IPS-18c (cell line): ENCODE results near the gene APOBEC3F.
"Not testable (repeated sequence)": the region's sequence is repeated elsewhere in the genome, so short reads cannot be mapped to it uniquely, and the experiment has no call there.

Experiments used
- H3K4me3 ChIP-seq: 2 replicates; pipeline ENCODE4 v1.7.0; 2013; ENCODE audit warnings: low read depth, mild to moderate bottlenecking, low read length, moderate library complexity; ENCODE audit not compliant: insufficient read depth
- H3K9me3 ChIP-seq: one replicate; pipeline ENCODE4 v1.6.1; 2013; ENCODE audit warnings: mild to moderate bottlenecking, low read length, moderate library complexity; ENCODE audit not compliant: control insufficient read depth, insufficient read depth

Gene APOBEC3F

DNA sequence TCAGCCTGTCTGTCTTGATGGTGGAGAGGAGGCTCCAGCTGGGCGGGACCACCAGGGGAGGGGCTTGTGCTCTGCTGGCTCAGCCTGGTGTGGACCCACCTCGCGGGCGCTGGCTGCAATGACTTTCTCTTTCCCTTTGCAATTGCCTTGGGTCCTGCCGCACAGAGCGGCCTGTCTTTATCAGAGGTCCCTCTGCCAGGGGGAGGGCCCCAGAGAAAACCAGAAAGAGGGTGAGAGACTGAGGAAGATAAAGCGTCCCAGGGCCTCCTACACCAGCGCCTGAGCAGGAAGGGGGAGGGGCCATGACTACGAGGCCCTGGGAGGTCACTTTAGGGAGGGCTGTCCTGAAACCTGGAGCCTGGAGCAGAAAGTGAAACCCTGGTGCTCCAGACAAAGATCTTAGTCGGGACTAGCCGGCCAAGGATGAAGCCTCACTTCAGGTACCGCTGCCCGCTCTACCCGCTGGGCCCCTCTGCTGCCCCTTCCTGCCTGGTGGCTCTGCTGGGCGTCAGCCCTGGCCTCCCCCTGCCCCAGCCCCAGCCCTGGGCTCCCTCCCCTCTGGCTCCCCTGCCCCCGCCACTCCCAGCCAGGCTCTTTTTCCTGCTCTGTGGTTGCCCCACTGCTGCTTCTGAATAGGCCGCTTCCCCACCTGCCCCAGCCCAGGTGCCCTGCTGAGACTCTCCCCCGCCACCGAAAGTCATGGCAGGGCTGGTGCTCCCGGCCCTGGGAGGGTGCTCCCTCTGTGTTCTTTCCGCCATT lies at the start of gene APOBEC3F:
Gene APOBEC3F (plus strand): TSS at position 327 of the 759 bp plus-strand sequence. CDS start 97 bp downstream, at position 424.
- peak within 1 kb of the TSS; percentile 38; the same call in 1 of the 2 replicates for H3K4me3 ChIP-seq
- not testable (repeated sequence) for H3K9me3 ChIP-seq

- H3K4me3 ChIP-seq, H3K9me3 ChIP-seq: not testable (repeated sequence)
These were observed 47.7 kb upstream of the APOBEC3F start for GRCh38 chr22:38992871-38993371.

- no peaks in the 10 kb centered on the region for H3K9me3 ChIP-seq
- no peak overlapping the region for H3K4me3 ChIP-seq
These were observed 44.6 kb upstream of the APOBEC3F start for GRCh38 chr22:38996105-38996504.

DNA sequence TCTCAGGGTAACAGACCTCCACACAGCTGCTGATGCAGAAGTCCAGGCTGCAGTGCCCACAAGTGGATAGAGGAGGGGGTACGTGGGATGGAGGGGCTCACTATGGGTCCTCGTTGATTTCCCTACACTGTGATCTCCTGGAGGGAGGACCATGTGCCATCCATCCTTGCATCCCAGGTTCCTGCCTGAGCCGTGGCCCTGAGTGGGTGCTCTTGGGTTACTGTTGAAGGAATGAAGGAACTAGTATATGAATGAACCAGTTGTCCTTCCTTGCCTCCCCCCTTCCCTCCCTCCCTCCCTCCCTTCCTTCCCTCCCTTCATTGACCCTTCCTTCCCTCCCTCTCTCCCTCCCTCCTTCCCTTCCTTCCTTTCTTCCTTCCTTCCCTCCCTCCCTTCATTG lies 43.1 kb upstream of the APOBEC3F start:
- H3K9me3 ChIP-seq = no peaks in the 10 kb centered on the region

GRCh38 chr22:39003165-39003638 lies 37.5 kb upstream of the APOBEC3F start:
- Histone ChIP-seq H3K4me3 (no peak overlapping the region; the same call in 1 of the 2 replicates), H3K9me3 (no peaks in the 10 kb centered on the region)

More for the DNA sequence above, 43.1 kb upstream of the APOBEC3F start:
- no peak overlapping the region; the same call in 1 of the 2 replicates for H3K4me3 ChIP-seq

GRCh38 chr22:39007177-39007576 lies 33.5 kb upstream of the APOBEC3F start:
- no peak overlapping the region for H3K4me3 ChIP-seq
- H3K9me3 ChIP-seq = no peaks in the 10 kb centered on the region

- H3K9me3 ChIP-seq, H3K4me3 ChIP-seq: not testable (repeated sequence)
These were observed 32.3 kb upstream of the APOBEC3F start for GRCh38 chr22:39008271-39008850.

DNA sequence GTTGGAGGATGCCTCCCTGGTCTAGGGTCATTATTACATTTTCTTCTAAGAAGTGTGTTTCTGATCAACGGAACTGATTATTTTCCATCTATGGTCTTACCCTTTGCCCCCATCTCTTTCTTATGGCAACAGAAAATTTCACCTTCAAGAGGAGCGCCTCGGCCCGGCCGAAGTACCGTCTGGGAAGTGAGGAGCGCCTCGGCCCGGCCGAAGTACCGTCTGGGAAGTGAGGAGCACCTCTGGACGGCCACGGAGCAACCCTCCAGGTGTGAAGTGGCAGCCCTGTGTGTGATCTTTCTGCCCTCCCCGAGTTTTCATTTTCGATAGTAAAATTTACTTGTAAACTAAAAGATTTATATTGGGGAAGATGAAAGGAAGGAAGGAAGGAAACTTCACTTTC lies 29.7 kb upstream of the APOBEC3F start:
- no peak overlapping the region for H3K4me3 ChIP-seq
- no peaks in the 10 kb centered on the region for H3K9me3 ChIP-seq

GRCh38 chr22:39012533-39013511 lies 27.8 kb upstream of the APOBEC3F start:
- H3K4me3 ChIP-seq = no peak overlapping the region
- no peaks in the 10 kb centered on the region for H3K9me3 ChIP-seq

- H3K4me3 ChIP-seq = peak overlapping the region; percentile 11; the same call in 1 of the 2 replicates
- H3K9me3 ChIP-seq = not testable (repeated sequence)
These were observed 27.1 kb upstream of the APOBEC3F start for GRCh38 chr22:39013561-39013941.

DNA sequence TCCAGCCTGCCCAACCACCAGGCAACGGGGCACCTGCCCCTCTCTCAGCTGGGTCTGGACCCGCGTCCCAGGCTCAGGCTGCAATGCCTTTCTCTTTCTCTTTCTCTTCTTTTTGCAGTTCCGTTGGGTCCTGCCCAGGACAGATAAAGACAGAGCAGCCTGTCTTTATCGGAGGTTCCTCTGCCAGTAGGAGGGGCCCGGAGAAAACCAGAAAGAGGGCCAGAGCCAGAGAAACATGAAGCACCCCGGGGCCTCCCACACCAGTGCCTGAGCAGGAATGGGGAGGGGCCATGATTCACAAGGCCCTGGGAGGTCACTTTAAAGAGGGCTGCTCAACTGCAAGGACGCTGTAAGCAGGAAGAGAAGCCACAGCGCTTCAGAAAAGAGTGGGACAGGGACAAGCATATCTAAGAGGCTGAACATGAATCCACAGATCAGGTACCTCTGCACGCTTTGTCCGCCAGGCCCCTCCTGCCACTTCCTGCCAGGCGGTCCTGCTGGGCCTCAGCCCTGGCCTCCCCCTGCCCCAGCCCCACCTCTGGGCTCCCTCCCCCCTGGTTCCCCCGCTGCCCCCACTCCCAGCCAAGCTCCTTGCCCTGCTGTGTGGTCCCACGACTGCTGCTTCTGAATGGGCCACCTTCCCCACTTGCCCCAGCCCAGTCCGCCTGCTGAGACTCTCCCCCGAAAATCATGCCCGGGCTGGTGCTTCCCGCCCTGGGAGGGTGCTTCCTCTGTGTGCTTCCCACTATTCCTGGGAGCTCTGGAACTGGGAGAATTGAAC lies 26.5 kb upstream of the APOBEC3F start, which contains the start of gene APOBEC3C:
Gene APOBEC3C (plus strand): TSS at position 316 of the 781 bp plus-strand sequence. CDS start 106 bp downstream, at position 422.
- Histone ChIP-seq H3K9me3 (no peaks in the 10 kb centered on the region), H3K4me3 (peak within 1 kb of the TSS; percentile 20)

- peak overlapping the region; percentile 20; the same call in 1 of the 2 replicates for H3K4me3 ChIP-seq
- H3K9me3 ChIP-seq = not testable (repeated sequence)
These were observed 25.9 kb upstream of the APOBEC3F start for GRCh38 chr22:39014723-39015121.

- H3K9me3 ChIP-seq = no peaks in the 10 kb centered on the region
- H3K4me3 ChIP-seq = no peak overlapping the region; the same call in 1 of the 2 replicates
These were observed 24.1 kb upstream of the APOBEC3F start for GRCh38 chr22:39016592-39016991.

DNA sequence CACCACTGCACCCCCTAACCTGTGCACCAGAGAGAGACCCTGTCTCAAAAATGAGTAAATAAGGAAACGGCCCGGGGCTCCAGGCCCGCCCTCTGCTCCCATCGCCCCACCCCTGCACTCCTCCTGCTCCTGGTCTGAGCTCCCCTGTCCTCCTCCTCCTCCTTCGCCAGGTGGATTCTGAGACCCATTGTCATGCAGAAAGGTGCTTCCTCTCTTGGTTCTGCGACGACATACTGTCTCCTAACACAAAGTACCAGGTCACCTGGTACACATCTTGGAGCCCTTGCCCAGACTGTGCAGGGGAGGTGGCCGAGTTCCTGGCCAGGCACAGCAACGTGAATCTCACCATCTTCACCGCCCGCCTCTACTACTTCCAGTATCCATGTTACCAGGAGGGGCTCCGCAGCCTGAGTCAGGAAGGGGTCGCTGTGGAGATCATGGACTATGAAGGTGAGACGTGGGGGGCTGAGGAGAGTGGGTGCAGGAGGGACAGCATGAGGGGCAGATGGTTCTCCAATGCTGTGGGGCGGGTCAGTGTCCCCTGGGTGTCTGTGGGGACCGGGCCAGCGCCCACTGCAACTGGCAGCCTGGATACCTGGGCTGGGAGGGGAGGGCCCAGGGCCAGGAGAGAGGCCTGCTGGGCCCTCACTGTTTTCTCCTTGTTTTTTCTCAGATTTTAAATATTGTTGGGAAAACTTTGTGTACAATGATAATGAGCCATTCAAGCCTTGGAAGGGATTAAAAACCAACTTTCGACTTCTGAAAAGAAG lies 22.9 kb upstream of the APOBEC3F start:
- Histone ChIP-seq H3K9me3 (no peaks in the 10 kb centered on the region), H3K4me3 (peak overlapping the region; percentile 40)

GRCh38 chr22:39020021-39020651 lies 20.5 kb upstream of the APOBEC3F start:
- not testable (repeated sequence) for H3K9me3 ChIP-seq
- H3K4me3 ChIP-seq = peak overlapping the region; percentile 20
